Activated CD4-positive, alpha-beta memory T cell treated with anti-CD3 and anti-CD28 coated beads for 36 hours (primary cell): ENCODE results near the gene NPL. TPM values are rescaled to one million over a fixed set of nuclear protein-coding genes. Genes with fewer than 3 reads are reported as not detected.

Experiments
- CTCF ChIA-PET: fragments of 350-600 bp; sonication (Branson Sonifier 250); formaldehyde crosslinking; loops from one replicate; lab custom pipeline; 2021; ENCODE audit warnings: antibody characterized with exemption, inconsistent platforms; lab: Charles Lee
- POLR2A ChIA-PET: fragments of 350-600 bp; sonication (Branson Sonifier 250); formaldehyde crosslinking; loops from one replicate; lab custom pipeline; 2021; ENCODE audit warnings: antibody characterized with exemption; lab: Charles Lee
- DNase-seq: peaks from one replicate; pipeline ENCODE4 v3.0.0-alpha.2; 2020
- H3K27ac Mint-ChIP-seq: one replicate; pipeline ENCODE4 v1.8.0; 2021; ENCODE audit warnings: mixed read lengths
- H3K27me3 Mint-ChIP-seq: one replicate; pipeline ENCODE4 v1.8.0; 2021; ENCODE audit warnings: mixed read lengths
- H3K36me3 Mint-ChIP-seq: one replicate; pipeline ENCODE4 v1.8.0; 2021; ENCODE audit warnings: mixed read lengths
- H3K4me1 Mint-ChIP-seq: one replicate; pipeline ENCODE4 v1.8.0; 2021; ENCODE audit warnings: low read depth, mixed read lengths
- H3K4me3 Mint-ChIP-seq: one replicate; pipeline ENCODE4 v1.8.0; 2021; ENCODE audit warnings: mild to moderate bottlenecking, mixed read lengths
- H3K9me3 Mint-ChIP-seq: one replicate; pipeline ENCODE4 v1.8.0; 2021; ENCODE audit warnings: mixed read lengths
- intact Hi-C: fragments of 100-400 bp; cut with micrococcal nuclease; formaldehyde crosslinking; loops from one replicate; pipeline ENCODE4 v1.15.1; 2023
- total RNA-seq, 2 experiments: library from RNA; stranded (reverse); gene quantifications; one replicate each; pipeline ENCODE4 v1.2.3, GENCODE V29; 2021

The NPL gene
- total RNA-seq, 2 experiments from 2014 or later: 3.8 to 7.8 TPM

- Mint-ChIP-seq H3K27me3 (peaks cover 4% of the 10 kb centered on the region), H3K4me3 (no peak overlapping the region), H3K36me3 (no peaks in the 10 kb centered on the region), H3K27ac (no peak overlapping the region), H3K4me1 (no peaks in the 10 kb centered on the region), H3K9me3 (peaks cover 6% of the 10 kb centered on the region)
- POLR2A ChIA-PET: no interaction called here
- DNase-seq: no peak
- CTCF ChIA-PET: interaction anchor here (1.1 to 1.2 kb wide), 2 partner anchors 20 to 169 kb away, joined by 3 to 4 read pairs; no protein-coding TSS in a partner anchor
- intact Hi-C loops: no loop called here
Measured at GRCh38 chr1:182764029-182764727, 25.4 kb upstream of the NPL start.

DNA sequence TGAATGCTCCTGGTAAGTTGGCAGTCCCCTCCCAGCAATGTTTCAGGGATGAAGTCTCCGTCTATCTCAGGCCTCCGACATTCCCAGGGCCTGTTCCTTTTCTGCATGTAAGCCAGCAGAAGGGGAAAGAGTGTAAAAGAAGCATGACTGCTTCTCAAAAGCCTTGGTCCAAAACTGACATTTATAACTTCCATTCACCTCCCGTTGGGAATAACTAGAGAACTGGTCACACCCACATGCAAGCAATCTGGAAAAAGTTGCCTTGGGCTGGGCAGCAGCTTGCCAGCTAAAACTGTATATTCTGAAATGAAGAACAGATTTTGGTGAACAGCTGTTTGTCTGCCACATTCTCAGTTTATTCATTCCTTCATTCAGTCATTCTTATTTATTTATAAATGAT is 24.2 kb upstream of the NPL start:
- Mint-ChIP-seq H3K4me1 (no peaks in the 10 kb centered on the region), H3K27me3 (peaks cover 6% of the 10 kb centered on the region), H3K27ac (no peak overlapping the region), H3K4me3 (no peak overlapping the region), H3K9me3 (peaks cover 6% of the 10 kb centered on the region), H3K36me3 (no peaks in the 10 kb centered on the region)
- intact Hi-C loops: no loop called here
- no peak for DNase-seq
- ChIA-PET POLR2A (no interaction called here), CTCF (interaction anchor here (1.3 to 1.8 kb wide), 2 partner anchors 18 to 19 kb away, joined by 4 to 5 read pairs; no protein-coding TSS in a partner anchor)

DNA sequence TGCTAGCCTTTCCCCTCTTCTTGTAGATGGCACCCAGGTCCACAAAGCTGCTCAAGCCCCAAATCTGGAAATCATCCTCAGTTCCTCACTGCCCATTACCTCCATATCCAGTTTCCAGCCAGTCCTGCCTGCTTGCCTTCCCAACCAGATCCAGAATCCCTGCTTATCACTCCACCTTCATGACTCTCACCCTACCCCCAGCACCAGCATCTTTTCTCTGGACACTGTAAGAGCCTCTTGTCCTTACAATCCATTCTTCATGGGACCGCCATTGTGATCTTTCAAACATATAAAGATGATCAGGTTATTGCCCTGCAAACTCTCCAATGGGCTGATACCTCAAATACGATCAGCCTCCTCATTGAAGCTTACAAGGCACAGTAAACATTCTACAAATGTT is 23.5 kb upstream of the NPL start:
- Mint-ChIP-seq H3K9me3 (peaks cover 6% of the 10 kb centered on the region), H3K4me3 (no peak overlapping the region), H3K27me3 (peaks cover 6% of the 10 kb centered on the region), H3K27ac (no peak overlapping the region), H3K36me3 (no peaks in the 10 kb centered on the region), H3K4me1 (no peaks in the 10 kb centered on the region)
- ChIA-PET POLR2A (no interaction called here), CTCF (interaction anchor here (1.3 to 1.8 kb wide), 3 partner anchors 17 to 170 kb away, joined by 4 to 5 read pairs (median 4); no protein-coding TSS in a partner anchor)
- intact Hi-C loops: no loop called here
- no peak for DNase-seq

DNA sequence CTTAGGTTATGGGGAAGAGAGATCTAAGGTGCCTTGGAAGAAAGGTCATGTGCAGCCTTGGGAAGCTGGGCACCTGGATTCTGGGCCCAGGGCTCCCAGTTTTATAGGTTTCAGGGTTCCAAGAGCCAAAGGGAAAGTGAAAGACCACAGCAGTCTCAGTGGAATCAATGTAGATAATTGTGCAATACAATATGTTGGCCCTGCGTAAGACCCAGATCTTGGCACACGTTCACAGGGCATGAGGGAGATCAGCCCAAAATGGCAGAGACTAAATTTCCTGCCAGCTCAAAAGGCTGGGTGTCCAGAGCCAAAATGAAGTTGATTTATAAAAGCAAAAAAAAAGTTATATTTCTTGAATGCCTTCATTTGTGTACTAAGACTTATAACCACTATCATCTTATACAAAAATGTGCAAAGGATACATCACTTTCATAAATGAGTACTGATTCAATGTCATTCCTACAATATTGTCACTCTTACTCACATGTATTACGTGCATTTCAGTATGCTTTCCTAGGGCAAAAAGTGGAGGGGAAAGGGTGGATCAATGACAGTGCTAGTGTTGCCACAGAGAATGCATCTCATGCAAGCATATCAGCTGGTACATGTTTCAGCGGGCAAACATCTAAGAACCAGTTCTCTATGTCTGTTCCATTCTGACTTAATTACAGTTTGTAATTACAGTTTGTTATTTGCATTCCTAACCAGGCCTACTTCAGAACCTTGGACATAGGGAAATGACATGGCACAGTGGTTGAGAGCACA is 22.5 kb upstream of the NPL start:
- POLR2A ChIA-PET: no interaction called here
- no peak overlapping the region for H3K4me3 Mint-ChIP-seq
- intact Hi-C loops: no loop called here
- H3K9me3 Mint-ChIP-seq: no peaks in the 10 kb centered on the region
- DNase-seq: no peak
- H3K36me3 Mint-ChIP-seq: no peaks in the 10 kb centered on the region
- H3K27me3 Mint-ChIP-seq: peaks cover 6% of the 10 kb centered on the region
- no peaks in the 10 kb centered on the region for H3K4me1 Mint-ChIP-seq
- no peak overlapping the region for H3K27ac Mint-ChIP-seq
- CTCF ChIA-PET: interaction anchor here (1.3 kb wide), 2 partner anchors 16 to 171 kb away, joined by 4 read pairs; no protein-coding TSS in a partner anchor

DNA sequence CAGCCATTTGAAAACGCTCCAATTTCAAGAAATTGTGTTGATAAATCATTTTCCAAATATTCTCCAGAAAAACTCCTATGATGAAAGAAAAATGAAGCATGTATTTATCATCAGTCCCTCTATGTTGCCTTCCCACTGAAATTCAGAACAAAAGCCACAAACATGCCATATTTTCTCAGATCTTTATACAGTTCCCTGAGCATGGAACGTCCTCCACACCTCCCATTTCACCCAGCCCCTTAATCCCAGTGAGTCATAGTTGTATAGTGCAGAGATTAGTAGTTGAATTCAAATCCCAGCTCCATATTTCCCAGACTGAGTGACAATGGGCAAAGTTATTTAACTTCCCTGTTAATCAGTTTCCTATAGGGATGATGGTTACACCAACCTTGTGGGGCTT is 20.6 kb upstream of the NPL start:
- CTCF ChIA-PET: interaction anchor here (1.1 kb wide), 1 partner anchor 15 kb away, joined by 3 read pairs; no protein-coding TSS in a partner anchor
- no peaks in the 10 kb centered on the region for H3K36me3 Mint-ChIP-seq

GRCh38 chr1:182770232-182770631 is 19.3 kb upstream of the NPL start:
- no peak overlapping the region for H3K4me3 Mint-ChIP-seq
- DNase-seq: no peak
- POLR2A ChIA-PET: no interaction called here
- H3K4me1 Mint-ChIP-seq: no peaks in the 10 kb centered on the region
- H3K27me3 Mint-ChIP-seq: peaks cover 11% of the 10 kb centered on the region
- H3K9me3 Mint-ChIP-seq: no peaks in the 10 kb centered on the region
- H3K36me3 Mint-ChIP-seq: no peaks in the 10 kb centered on the region
- intact Hi-C loops: no loop called here
- H3K27ac Mint-ChIP-seq: no peak overlapping the region
- CTCF ChIA-PET: interaction anchor here (0.8 to 1.1 kb wide), 3 partner anchors 12 to 175 kb away, joined by 3 to 4 read pairs (median 3); no protein-coding TSS in a partner anchor

More for the DNA sequence above, 20.6 kb upstream of the NPL start:
- intact Hi-C loops: no loop called here
- H3K9me3 Mint-ChIP-seq: no peaks in the 10 kb centered on the region
- H3K4me3 Mint-ChIP-seq: no peak overlapping the region
- no peak for DNase-seq
- POLR2A ChIA-PET: no interaction called here
- peaks cover 9% of the 10 kb centered on the region for H3K27me3 Mint-ChIP-seq
- no peak overlapping the region for H3K27ac Mint-ChIP-seq
- H3K4me1 Mint-ChIP-seq: no peaks in the 10 kb centered on the region

GRCh38 chr1:182771187-182771984 is 18.2 kb upstream of the NPL start:
- intact Hi-C loops: no loop called here
- H3K36me3 Mint-ChIP-seq: no peaks in the 10 kb centered on the region
- no peaks in the 10 kb centered on the region for H3K4me1 Mint-ChIP-seq
- ChIA-PET CTCF (interaction anchor here (2.5 kb wide), 1 partner anchor 11 kb away, joined by 16 read pairs; no protein-coding TSS in a partner anchor), POLR2A (no interaction called here)
- H3K27ac Mint-ChIP-seq: no peak overlapping the region
- no peak for DNase-seq
- no peaks in the 10 kb centered on the region for H3K9me3 Mint-ChIP-seq
- no peak overlapping the region for H3K4me3 Mint-ChIP-seq
- peaks cover 9% of the 10 kb centered on the region for H3K27me3 Mint-ChIP-seq

DNA sequence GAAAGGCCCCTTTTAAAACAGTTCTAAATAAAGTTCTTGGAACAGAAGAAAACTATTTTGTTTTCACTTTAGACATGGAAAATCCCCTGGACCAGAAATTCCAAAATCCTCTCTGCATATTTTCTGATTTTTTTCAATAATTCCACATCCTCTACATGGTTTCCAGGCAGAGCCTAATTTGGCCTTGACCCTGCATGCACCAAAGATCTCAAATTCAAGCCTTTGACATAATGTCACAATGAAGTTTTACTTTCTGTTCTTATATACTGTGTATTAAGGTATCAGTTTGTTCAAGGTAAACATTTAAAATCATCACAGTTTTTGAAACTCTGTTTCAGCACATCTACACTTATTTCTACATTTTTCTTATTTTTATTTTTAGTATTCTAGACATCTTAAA is 12.2 kb upstream of the NPL start:
- Mint-ChIP-seq H3K36me3 (no peaks in the 10 kb centered on the region), H3K9me3 (no peaks in the 10 kb centered on the region), H3K27ac (no peak overlapping the region), H3K4me3 (no peak overlapping the region), H3K27me3 (peaks cover 5% of the 10 kb centered on the region), H3K4me1 (peaks cover 8% of the 10 kb centered on the region)
- CTCF ChIA-PET: interaction anchor here (0.7 to 1.4 kb wide), 3 partner anchors 58 to 177 kb away, joined by 3 to 4 read pairs (median 3); no protein-coding TSS in a partner anchor
- intact Hi-C loops: no loop called here
- no peak for DNase-seq
- POLR2A ChIA-PET: no interaction called here

GRCh38 chr1:182778862-182779261 is 10.7 kb upstream of the NPL start:
- ChIA-PET CTCF (interaction anchor here (0.6 to 1.1 kb wide), 3 partner anchors 183 to 244 kb away, joined by 3 to 6 read pairs (median 4); no protein-coding TSS in a partner anchor), POLR2A (no interaction called here)
- Mint-ChIP-seq H3K9me3 (no peaks in the 10 kb centered on the region), H3K27ac (no peak overlapping the region), H3K36me3 (no peaks in the 10 kb centered on the region), H3K4me1 (peaks cover 8% of the 10 kb centered on the region), H3K27me3 (peaks cover 4% of the 10 kb centered on the region), H3K4me3 (no peak overlapping the region)
- intact Hi-C loops: no loop called here
- no peak for DNase-seq

DNA sequence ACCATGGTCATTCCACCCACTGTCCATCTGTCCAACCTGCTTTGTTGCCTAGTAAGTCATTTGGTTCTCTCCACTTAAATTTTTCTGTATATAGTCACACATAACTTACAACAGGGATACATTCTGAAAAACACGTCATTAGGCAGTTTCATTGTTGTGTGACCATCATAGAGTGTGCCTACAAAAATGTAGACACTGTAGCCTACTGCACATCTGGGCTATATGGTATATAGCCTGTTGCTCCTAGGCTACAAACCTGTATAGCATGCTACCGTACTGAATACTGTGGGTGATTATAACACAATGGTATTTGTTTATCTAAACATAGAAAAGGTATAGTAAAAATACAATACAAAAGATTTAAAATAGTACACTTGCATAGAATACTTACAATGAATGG is 10.0 kb upstream of the NPL start:
- Mint-ChIP-seq H3K4me3 (no peak overlapping the region), H3K4me1 (peaks cover 8% of the 10 kb centered on the region), H3K27me3 (peaks cover 2% of the 10 kb centered on the region), H3K36me3 (no peaks in the 10 kb centered on the region), H3K9me3 (no peaks in the 10 kb centered on the region), H3K27ac (no peak overlapping the region)
- ChIA-PET POLR2A (no interaction called here), CTCF (interaction anchor here (15.9 kb wide), 1 partner anchor 181 kb away, joined by 1086 read pairs; the partner anchor contains the start of genes RGS16 and RNASEL)
- no peak for DNase-seq
- intact Hi-C loops: no loop called here

- Mint-ChIP-seq H3K4me3 (no peak overlapping the region), H3K4me1 (peaks cover 8% of the 10 kb centered on the region), H3K9me3 (no peaks in the 10 kb centered on the region), H3K36me3 (no peaks in the 10 kb centered on the region), H3K27ac (no peak overlapping the region), H3K27me3 (no peaks in the 10 kb centered on the region)
- peak; percentile 85 for DNase-seq
- POLR2A ChIA-PET: interaction anchor here (1.0 to 2.3 kb wide), 4 partner anchors 179 to 186 kb away, joined by 3 to 13 read pairs (median 6); no protein-coding TSS in a partner anchor
- CTCF ChIA-PET: interaction anchor here (0.6 to 15.9 kb wide), 30 partner anchors 9 to 838 kb away, joined by 3 to 1086 read pairs (median 4); partner anchors contain the start of genes RGS16 and RNASEL
- intact Hi-C loops: loop anchor here (1.0 to 5.0 kb wide), 3 partner anchors 65 to 710 kb away; no protein-coding TSS in a partner anchor
Measured at GRCh38 chr1:182781841-182782586, 7.6 kb upstream of the NPL start.
